CD4-positive, alpha-beta memory T cell (primary cell): ENCODE measurements around the gene MS4A12. TPM values are rescaled to one million over a fixed set of nuclear protein-coding genes. Genes with fewer than 3 reads are reported as not detected.

Experiments used
- CTCF ChIA-PET: fragments of 350-600 bp; sonication (Branson Sonifier 250); formaldehyde crosslinking; loops from one replicate; lab custom pipeline; 2021; ENCODE audit warnings: inconsistent platforms; ENCODE audit not compliant: partially characterized antibody; lab: Charles Lee
- POLR2A ChIA-PET: fragments of 350-600 bp; sonication (Branson Sonifier 250); formaldehyde crosslinking; loops from one replicate; lab custom pipeline; 2021; ENCODE audit not compliant: partially characterized antibody; lab: Charles Lee
- DNase-seq, 5 donors: peaks; one replicate each; pipeline versions ENCODE4 v3.0.0 to v3.0.0-alpha.2; 2020 to 2022; ENCODE audit warnings: mixed read lengths in 1 of 5
- H3K27ac ChIP-seq: one replicate; pipeline ENCODE4 v1.7.0; 2013; ENCODE audit warnings: low read depth, low read length
- H3K27me3 ChIP-seq: 2 replicates; pipeline ENCODE4 v1.7.0; 2013; ENCODE audit warnings: mild to moderate bottlenecking, low read length, moderate library complexity; ENCODE audit not compliant: insufficient read depth
- H3K36me3 ChIP-seq: 2 replicates; pipeline ENCODE4 v1.7.0; 2013; ENCODE audit warnings: mild to moderate bottlenecking, low read length, moderate library complexity; ENCODE audit not compliant: insufficient read depth
- H3K4me1 ChIP-seq: 2 replicates; pipeline ENCODE4 v1.7.0; 2013; ENCODE audit warnings: mild to moderate bottlenecking, low read length, moderate library complexity; ENCODE audit not compliant: insufficient read depth
- H3K4me3 ChIP-seq, 2 donors: one replicate each; pipeline ENCODE4 v1.7.0; 2013; ENCODE audit warnings: low read length in 2 of 2, mild to moderate bottlenecking in 1 of 2
- H3K9me3 ChIP-seq, 2 donors: one replicate each; pipeline ENCODE4 v1.7.0; 2013; ENCODE audit warnings: low read length in 2 of 2, control low read depth in 1 of 2; ENCODE audit not compliant: control insufficient read depth in 1 of 2
- H3K27ac Mint-ChIP-seq, 7 donors: one replicate each; pipeline ENCODE4 v1.8.0; 2020 to 2021; ENCODE audit warnings: mixed read lengths in 7 of 7, mild to moderate bottlenecking in 6 of 7, inconsistent platforms in 3 of 7, moderate library complexity in 3 of 7
- H3K27me3 Mint-ChIP-seq, 2 donors: one replicate each; pipeline ENCODE4 v1.8.0; 2020 to 2021; ENCODE audit warnings: mixed read lengths in 2 of 2
- H3K36me3 Mint-ChIP-seq, 2 donors: one replicate each; pipeline ENCODE4 v1.8.0; 2020 to 2021; ENCODE audit warnings: mixed read lengths in 2 of 2, inconsistent platforms in 1 of 2, mild to moderate bottlenecking in 1 of 2
- H3K4me1 Mint-ChIP-seq, 4 donors: one replicate each; pipeline ENCODE4 v1.8.0; 2020 to 2021; ENCODE audit warnings: mixed read lengths in 4 of 4, mild to moderate bottlenecking in 1 of 4
- H3K4me3 Mint-ChIP-seq, 8 donors: one replicate each; pipeline ENCODE4 v1.8.0; 2020 to 2021; ENCODE audit warnings: mixed read lengths in 8 of 8, mild to moderate bottlenecking in 7 of 8, moderate library complexity in 6 of 8, inconsistent platforms in 3 of 8
- H3K9me3 Mint-ChIP-seq, 8 donors: one replicate each; pipeline ENCODE4 v1.8.0; 2020 to 2021; ENCODE audit warnings: mixed read lengths in 8 of 8, mild to moderate bottlenecking in 5 of 8, inconsistent platforms in 3 of 8, moderate library complexity in 1 of 8
- intact Hi-C: fragments of 100-400 bp; cut with micrococcal nuclease; formaldehyde crosslinking; loops from one replicate; pipeline ENCODE4 v1.15.1; 2023
- polyA plus RNA-seq, 2 donors: library from polyadenylated mRNA; unstranded; fragments of 300-500 nt; fragmentation: Illumina TruSeq; gene quantifications; one replicate each; pipeline ENCODE4 v1.2.3, GENCODE V29; 2021
- total RNA-seq, 2 experiments: library from RNA; stranded (reverse); gene quantifications; one replicate each; pipeline ENCODE4 v1.2.3, GENCODE V29; 2021

Gene MS4A12
- total and polyA plus RNA-seq, 4 experiments from 2014 or later = not detected

DNA sequence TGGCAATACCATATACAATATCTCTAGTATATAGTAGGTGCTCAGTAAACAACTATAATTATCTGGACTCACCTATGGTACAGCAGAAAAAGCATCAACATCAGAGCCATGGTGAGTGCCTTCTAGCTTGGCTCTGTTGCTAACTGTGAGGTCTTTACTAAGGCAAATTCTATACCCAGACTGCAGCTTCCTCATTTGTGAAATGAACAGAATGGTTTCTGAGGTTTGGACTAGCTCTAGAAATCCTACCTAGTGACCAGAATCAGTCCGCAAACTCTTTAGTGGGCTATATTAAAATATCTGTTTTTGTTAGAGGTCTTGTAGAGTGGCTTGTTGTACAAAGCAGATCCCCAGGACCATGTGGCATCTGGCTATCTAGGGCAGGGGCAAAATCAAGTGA, 33.2 kb upstream of the MS4A12 start:
- ChIA-PET POLR2A (no interaction called here), CTCF (interaction anchor here (1.1 kb wide), 1 partner anchor 96 kb away, joined by 4 read pairs; no protein-coding TSS in a partner anchor)
- Mint-ChIP-seq H3K4me1 (peaks cover 11 to 21% (median 14%) of the 10 kb centered on the region in 4 donors), H3K27me3 (peaks cover 5 to 7% of the 10 kb centered on the region in 2 donors), H3K27ac (no peak overlapping the region), H3K36me3 (no peaks in the 10 kb centered on the region), H3K9me3 (no peaks in the 10 kb centered on the region), H3K4me3 (no peak overlapping the region)
- intact Hi-C loops = no loop called here
- Histone ChIP-seq H3K4me3 (no peak overlapping the region), H3K27ac (no peak overlapping the region), H3K9me3 (no peaks in the 10 kb centered on the region), H3K27me3 (no peaks in the 10 kb centered on the region), H3K36me3 (no peaks in the 10 kb centered on the region), H3K4me1 (peaks cover 8% of the 10 kb centered on the region)
- no peak for DNase-seq

DNA sequence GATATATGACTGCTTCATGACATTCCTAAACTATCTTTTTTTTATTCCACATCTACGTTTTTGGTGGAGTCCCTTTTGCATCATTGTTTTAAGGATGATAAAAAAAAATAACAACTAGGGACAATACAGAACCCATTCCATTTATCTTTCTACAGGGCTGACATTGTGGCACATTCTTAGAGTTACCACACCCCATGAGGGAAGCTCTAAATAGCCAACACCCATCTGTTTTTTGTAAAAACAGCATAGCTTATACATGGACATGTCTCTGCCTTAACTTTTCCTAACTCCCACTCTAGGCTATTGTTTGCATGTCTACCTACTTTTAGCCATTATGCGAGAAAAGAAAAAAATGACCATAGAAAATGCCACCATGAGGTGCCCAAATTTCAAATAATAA, 23.7 kb upstream of the MS4A12 start:
- no peak overlapping the region for H3K4me3 Mint-ChIP-seq
- H3K4me1 Mint-ChIP-seq = no peaks in the 10 kb centered on the region
- ChIA-PET POLR2A (no interaction called here), CTCF (no interaction called here)
- no peak overlapping the region for H3K4me3 ChIP-seq
- no peaks in the 10 kb centered on the region for H3K9me3 Mint-ChIP-seq
- no peak overlapping the region for H3K27ac ChIP-seq
- H3K36me3 ChIP-seq = no peaks in the 10 kb centered on the region
- peaks cover 12 to 14% of the 10 kb centered on the region in 2 donors for H3K27me3 Mint-ChIP-seq
- intact Hi-C loops = no loop called here
- no peaks in the 10 kb centered on the region for H3K4me1 ChIP-seq
- peaks cover 0 to 2% of the 10 kb centered on the region in 2 donors for H3K36me3 Mint-ChIP-seq
- H3K27ac Mint-ChIP-seq = no peak overlapping the region
- no peaks in the 10 kb centered on the region for H3K27me3 ChIP-seq
- DNase-seq = no peak
- no peaks in the 10 kb centered on the region for H3K9me3 ChIP-seq

- intact Hi-C loops = no loop called here
These were observed 22.9 kb upstream of the MS4A12 start for GRCh38 chr11:60469723-60470122.

GRCh38 chr11:60477035-60477445, 15.5 kb upstream of the MS4A12 start:
- ChIA-PET CTCF (interaction anchor here (0.7 kb wide), 1 partner anchor 114 kb away, joined by 3 read pairs; no protein-coding TSS in a partner anchor), POLR2A (no interaction called here)
- no peak for DNase-seq
- H3K27me3 ChIP-seq = no peaks in the 10 kb centered on the region
- H3K9me3 ChIP-seq = no peaks in the 10 kb centered on the region
- H3K9me3 Mint-ChIP-seq = peaks cover 0 to 6% (median 0%) of the 10 kb centered on the region in 8 donors
- no peak overlapping the region for H3K27ac ChIP-seq
- H3K4me1 ChIP-seq = no peaks in the 10 kb centered on the region
- H3K4me3 ChIP-seq = no peak overlapping the region
- H3K4me1 Mint-ChIP-seq = peaks cover 0 to 4% (median under 1%) of the 10 kb centered on the region in 4 donors
- H3K27me3 Mint-ChIP-seq = peaks cover 1 to 6% of the 10 kb centered on the region in 2 donors
- H3K27ac Mint-ChIP-seq = no peak overlapping the region
- intact Hi-C loops = no loop called here
- H3K36me3 Mint-ChIP-seq = no peaks in the 10 kb centered on the region
- H3K4me3 Mint-ChIP-seq = no peak overlapping the region
- no peaks in the 10 kb centered on the region for H3K36me3 ChIP-seq

More at GRCh38 chr11:60469723-60470122, 22.9 kb upstream of the MS4A12 start:
- no peaks in the 10 kb centered on the region for H3K36me3 ChIP-seq
- H3K4me3 ChIP-seq = no peak overlapping the region
- Mint-ChIP-seq H3K36me3 (peaks cover 0 to 2% of the 10 kb centered on the region in 2 donors), H3K4me3 (no peak overlapping the region), H3K4me1 (no peaks in the 10 kb centered on the region), H3K9me3 (peaks cover 0 to 5% (median 0%) of the 10 kb centered on the region in 8 donors), H3K27ac (no peak overlapping the region), H3K27me3 (peaks cover 12 to 14% of the 10 kb centered on the region in 2 donors)
- H3K27me3 ChIP-seq = no peaks in the 10 kb centered on the region
- no peak for DNase-seq
- POLR2A ChIA-PET = no interaction called here
- CTCF ChIA-PET = no interaction called here
- no peaks in the 10 kb centered on the region for H3K4me1 ChIP-seq
- H3K9me3 ChIP-seq = no peaks in the 10 kb centered on the region
- H3K27ac ChIP-seq = no peak overlapping the region

DNA sequence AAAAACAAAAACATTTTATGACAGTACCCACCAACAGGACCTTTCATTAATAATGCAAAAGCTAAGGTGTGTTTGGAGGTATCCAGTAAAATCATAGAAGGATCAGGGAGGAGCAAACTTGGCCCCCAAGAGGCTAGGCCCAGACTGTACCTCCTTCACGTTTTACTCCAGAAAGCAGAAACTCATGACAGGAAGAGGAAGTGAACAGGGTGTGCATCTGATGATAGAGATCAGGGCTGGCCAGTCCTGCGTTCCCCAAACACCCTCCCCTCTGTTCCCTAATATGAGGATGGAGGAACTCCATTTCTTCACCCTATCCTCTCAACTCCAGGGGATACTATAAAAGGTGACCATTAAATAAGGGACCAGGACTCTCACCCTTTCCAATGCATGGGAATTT, 10.2 kb upstream of the MS4A12 start:
- H3K4me1 ChIP-seq = peaks cover 6% of the 10 kb centered on the region
- Mint-ChIP-seq H3K4me1 (peaks cover 6 to 15% (median 12%) of the 10 kb centered on the region in 4 donors), H3K4me3 (peak overlapping the region in 1 of 8 donors; percentile 22), H3K27ac (no peak overlapping the region), H3K9me3 (no peaks in the 10 kb centered on the region), H3K36me3 (no peaks in the 10 kb centered on the region), H3K27me3 (peaks cover 1 to 7% of the 10 kb centered on the region in 2 donors)
- no peak for DNase-seq
- ChIA-PET POLR2A (no interaction called here), CTCF (no interaction called here)
- intact Hi-C loops = no loop called here
- H3K27me3 ChIP-seq = no peaks in the 10 kb centered on the region
- H3K4me3 ChIP-seq = no peak overlapping the region
- no peak overlapping the region for H3K27ac ChIP-seq
- no peaks in the 10 kb centered on the region for H3K36me3 ChIP-seq
- H3K9me3 ChIP-seq = no peaks in the 10 kb centered on the region

DNA sequence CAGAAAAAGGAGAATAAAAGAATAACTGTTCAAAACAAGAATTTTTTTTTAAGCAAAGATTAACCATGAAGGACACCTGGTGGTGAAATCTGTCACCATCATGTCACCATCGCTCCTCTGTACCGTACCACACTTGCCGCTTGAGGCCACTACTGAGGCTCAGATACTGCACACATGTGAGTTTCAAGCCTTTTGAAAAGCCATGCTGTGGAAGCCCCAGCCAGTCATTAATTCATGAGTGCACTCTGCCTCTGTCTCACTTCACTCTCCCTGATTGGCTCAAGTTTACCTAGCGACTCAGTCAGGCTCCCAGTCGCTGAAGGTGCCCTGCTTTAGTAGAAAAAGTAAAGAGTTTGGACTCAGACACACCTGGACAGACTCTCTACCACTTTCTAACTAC, 6.6 kb upstream of the MS4A12 start:
- H3K4me3 Mint-ChIP-seq = no peak overlapping the region
- H3K4me1 Mint-ChIP-seq = peaks cover 6 to 15% (median 11%) of the 10 kb centered on the region in 4 donors
- H3K4me1 ChIP-seq = peaks cover 6% of the 10 kb centered on the region
- H3K36me3 ChIP-seq = no peaks in the 10 kb centered on the region
- no peaks in the 10 kb centered on the region for H3K9me3 Mint-ChIP-seq
- peaks cover 2 to 9% of the 10 kb centered on the region in 2 donors for H3K27me3 Mint-ChIP-seq
- POLR2A ChIA-PET = no interaction called here
- no peaks in the 10 kb centered on the region for H3K36me3 Mint-ChIP-seq
- DNase-seq = peak in 3 of 5 donors; percentile 0 to 9 (median 2)
- no peak overlapping the region for H3K27ac Mint-ChIP-seq
- no peak overlapping the region for H3K4me3 ChIP-seq
- H3K27ac ChIP-seq = no peak overlapping the region
- H3K9me3 ChIP-seq = no peaks in the 10 kb centered on the region
- intact Hi-C loops = loop anchor here (1.0 kb wide), 1 partner anchor 123 kb away; no protein-coding TSS in a partner anchor
- CTCF ChIA-PET = interaction anchor here (1.7 kb wide), 1 partner anchor 123 kb away, joined by 5 read pairs; no protein-coding TSS in a partner anchor
- no peaks in the 10 kb centered on the region for H3K27me3 ChIP-seq

DNA sequence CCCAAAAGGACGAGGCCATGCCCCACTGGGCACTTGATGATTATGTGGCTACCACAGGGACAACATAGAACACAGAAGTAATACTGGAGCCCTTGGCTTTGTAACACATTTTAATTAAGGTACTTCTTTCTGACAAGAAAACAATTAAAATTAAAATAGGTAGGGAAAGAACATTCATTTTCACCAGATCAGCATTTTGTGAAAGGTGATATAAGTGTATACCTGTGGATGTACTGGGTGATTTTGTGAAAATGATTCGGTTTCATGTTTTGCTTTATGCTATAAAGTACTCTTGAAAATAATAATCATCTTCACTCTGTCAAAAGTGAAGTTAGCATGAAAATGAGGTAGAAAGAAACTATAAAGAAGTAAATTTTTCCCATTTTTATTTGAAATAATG, 876 bp downstream of the MS4A12 start:
- peaks cover 0 to 4% (median under 1%) of the 10 kb centered on the region in 4 donors for H3K4me1 Mint-ChIP-seq
- no peak overlapping the region for H3K27ac ChIP-seq
- H3K36me3 Mint-ChIP-seq = no peaks in the 10 kb centered on the region
- H3K4me1 ChIP-seq = no peaks in the 10 kb centered on the region
- no peaks in the 10 kb centered on the region for H3K36me3 ChIP-seq
- ChIA-PET CTCF (no interaction called here), POLR2A (no interaction called here)
- H3K9me3 ChIP-seq = no peaks in the 10 kb centered on the region
- no peak for DNase-seq
- no peak overlapping the region for H3K4me3 Mint-ChIP-seq
- no peaks in the 10 kb centered on the region for H3K9me3 Mint-ChIP-seq
- no peaks in the 10 kb centered on the region for H3K27me3 ChIP-seq
- H3K27me3 Mint-ChIP-seq = peaks cover 7 to 12% of the 10 kb centered on the region in 2 donors
- intact Hi-C loops = no loop called here
- no peak overlapping the region for H3K27ac Mint-ChIP-seq
- no peak overlapping the region for H3K4me3 ChIP-seq
